ENCODE results near the gene HSPA5. TPM values are rescaled to one million over a fixed set of nuclear protein-coding genes. Genes with fewer than 3 reads are reported as not detected.

The HSPA5 gene
- total and polyA plus RNA-seq, 7 donors = 15.6 to 208 (median 61.7) TPM

GRCh38 chr9:125258160-125258785, 17.1 kb upstream of the HSPA5 start:
- TF ChIP-seq EP300 (IDR thresholded peaks at IDR 0.05) = no peak
- TF ChIP-seq, protein P1, sequence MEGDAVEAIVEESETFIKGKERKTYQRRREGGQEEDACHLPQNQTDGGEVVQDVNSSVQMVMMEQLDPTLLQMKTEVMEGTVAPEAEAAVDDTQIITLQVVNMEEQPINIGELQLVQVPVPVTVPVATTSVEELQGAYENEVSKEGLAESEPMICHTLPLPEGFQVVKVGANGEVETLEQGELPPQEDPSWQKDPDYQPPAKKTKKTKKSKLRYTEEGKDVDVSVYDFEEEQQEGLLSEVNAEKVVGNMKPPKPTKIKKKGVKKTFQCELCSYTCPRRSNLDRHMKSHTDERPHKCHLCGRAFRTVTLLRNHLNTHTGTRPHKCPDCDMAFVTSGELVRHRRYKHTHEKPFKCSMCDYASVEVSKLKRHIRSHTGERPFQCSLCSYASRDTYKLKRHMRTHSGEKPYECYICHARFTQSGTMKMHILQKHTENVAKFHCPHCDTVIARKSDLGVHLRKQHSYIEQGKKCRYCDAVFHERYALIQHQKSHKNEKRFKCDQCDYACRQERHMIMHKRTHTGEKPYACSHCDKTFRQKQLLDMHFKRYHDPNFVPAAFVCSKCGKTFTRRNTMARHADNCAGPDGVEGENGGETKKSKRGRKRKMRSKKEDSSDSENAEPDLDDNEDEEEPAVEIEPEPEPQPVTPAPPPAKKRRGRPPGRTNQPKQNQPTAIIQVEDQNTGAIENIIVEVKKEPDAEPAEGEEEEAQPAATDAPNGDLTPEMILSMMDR (IDR thresholded peaks at IDR 0.05) = no peak
- no peak for TF ChIP-seq POLR2AphosphoS5 (IDR thresholded peaks at IDR 0.05)
- TF ChIP-seq POLR2A (IDR thresholded peaks at IDR 0.05) = no peak

DNA sequence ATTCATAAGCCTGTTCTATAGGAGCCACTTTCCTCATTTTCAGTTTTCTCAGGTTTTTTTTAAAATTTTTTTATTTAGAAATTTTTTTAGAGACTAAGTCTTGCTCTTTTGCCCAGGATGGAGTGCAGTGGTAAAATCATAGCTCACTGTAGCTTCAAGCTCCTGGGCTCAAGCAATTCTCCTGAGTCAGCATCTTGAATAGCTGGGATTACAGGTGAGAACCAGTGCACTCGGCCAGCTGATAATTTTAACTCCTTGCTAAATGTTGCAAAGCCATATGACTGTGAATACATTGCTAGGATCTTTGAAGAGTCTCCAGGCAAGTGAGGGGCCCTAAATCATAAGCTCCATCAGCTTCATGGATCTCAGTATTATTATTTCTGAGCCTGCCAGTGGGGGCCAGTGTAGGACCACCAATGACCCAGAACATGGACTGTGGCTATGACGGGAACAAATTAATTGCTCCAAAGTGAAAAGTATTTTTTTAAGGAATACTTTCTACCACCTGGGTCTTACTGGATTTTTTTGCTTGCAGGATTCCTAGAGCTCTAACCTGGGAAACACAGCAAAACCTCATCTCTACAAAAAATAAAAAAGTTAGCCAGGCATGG, 14.7 kb upstream of the HSPA5 start:
- peaks cover 0 to 3% (median 0%) of the 10 kb centered on the region in 4 donors for H3K4me1 ChIP-seq
- H3K27me3 ChIP-seq = no peaks in the 10 kb centered on the region
- intact Hi-C loops (cut with DNase I) = no loop called here
- TF ChIP-seq EP300 (IDR thresholded peaks at IDR 0.05) (no peak), POLR2A (IDR thresholded peaks at IDR 0.05) (no peak), POLR2AphosphoS5 (IDR thresholded peaks at IDR 0.05) (no peak)
- TF ChIP-seq, protein P1 (IDR thresholded peaks at IDR 0.05) = no peak
- no peak overlapping the region for H3K27ac ChIP-seq
- no peaks in the 10 kb centered on the region for H3K36me3 ChIP-seq
- 30 to 59% methylated on average over 2 of the region's 2 CpGs for WGBS, 2 donors
- H3K4me3 ChIP-seq = no peak overlapping the region
- no peaks in the 10 kb centered on the region for H3K9me3 ChIP-seq
- DNase-seq = no peak

More at GRCh38 chr9:125258160-125258785, 17.1 kb upstream of the HSPA5 start:
- Histone ChIP-seq H3K36me3 (no peaks in the 10 kb centered on the region), H3K27me3 (no peaks in the 10 kb centered on the region), H3K27ac (no peak overlapping the region), H3K4me3 (no peak overlapping the region), H3K9me3 (no peaks in the 10 kb centered on the region), H3K4me1 (peaks cover 0 to 12% (median 11%) of the 10 kb centered on the region in 4 donors)
- intact Hi-C loops (cut with DNase I) = no loop called here
- 95% methylated on average over 6 of the region's 6 CpGs for WGBS, 2 donors
- no peak for DNase-seq

- no peaks in the 10 kb centered on the region for H3K27me3 ChIP-seq
- intact Hi-C loops (cut with DNase I) = no loop called here
Observed at GRCh38 chr9:125254231-125254630, 13.1 kb upstream of the HSPA5 start.

GRCh38 chr9:125246261-125246667, 5.1 kb upstream of the HSPA5 start:
- 82 to 83% methylated on average over 6 of the region's 6 CpGs for WGBS, 2 donors
- Histone ChIP-seq H3K27me3 (no peaks in the 10 kb centered on the region), H3K9me3 (no peaks in the 10 kb centered on the region), H3K27ac (no peak overlapping the region), H3K4me3 (no peak overlapping the region), H3K36me3 (no peaks in the 10 kb centered on the region), H3K4me1 (peaks cover 0 to 7% (median 6%) of the 10 kb centered on the region in 4 donors)
- no peak for DNase-seq
- TF ChIP-seq EP300 (IDR thresholded peaks at IDR 0.05) (no peak), POLR2AphosphoS5 (IDR thresholded peaks at IDR 0.05) (no peak), POLR2A (IDR thresholded peaks at IDR 0.05) (no peak)
- TF ChIP-seq, protein P1 (IDR thresholded peaks at IDR 0.05) = no peak
- intact Hi-C loops (cut with DNase I) = no loop called here

More at GRCh38 chr9:125254231-125254630, 13.1 kb upstream of the HSPA5 start:
- H3K4me3 ChIP-seq = no peak overlapping the region
- H3K4me1 ChIP-seq = no peaks in the 10 kb centered on the region
- no peaks in the 10 kb centered on the region for H3K36me3 ChIP-seq
- TF ChIP-seq POLR2A (IDR thresholded peaks at IDR 0.05) (no peak), EP300 (IDR thresholded peaks at IDR 0.05) (no peak), POLR2AphosphoS5 (IDR thresholded peaks at IDR 0.05) (no peak)
- TF ChIP-seq, protein P1 (IDR thresholded peaks at IDR 0.05) = no peak
- no peak for DNase-seq
- no peak overlapping the region for H3K27ac ChIP-seq
- no peaks in the 10 kb centered on the region for H3K9me3 ChIP-seq

All from sigmoid colon (tissue), 7 donors.